ENCODE measurements around the gene ADSS1. TPM values are rescaled to one million over a fixed set of nuclear protein-coding genes. Genes with fewer than 3 reads are reported as not detected.
A peak's percentile ranks its signal among the peaks of the same experiment; 100 is the strongest.

The ADSS1 gene
- total and polyA plus RNA-seq, 2 experiments from 2014 or later, result 3.8 to 7.6 TPM

DNA sequence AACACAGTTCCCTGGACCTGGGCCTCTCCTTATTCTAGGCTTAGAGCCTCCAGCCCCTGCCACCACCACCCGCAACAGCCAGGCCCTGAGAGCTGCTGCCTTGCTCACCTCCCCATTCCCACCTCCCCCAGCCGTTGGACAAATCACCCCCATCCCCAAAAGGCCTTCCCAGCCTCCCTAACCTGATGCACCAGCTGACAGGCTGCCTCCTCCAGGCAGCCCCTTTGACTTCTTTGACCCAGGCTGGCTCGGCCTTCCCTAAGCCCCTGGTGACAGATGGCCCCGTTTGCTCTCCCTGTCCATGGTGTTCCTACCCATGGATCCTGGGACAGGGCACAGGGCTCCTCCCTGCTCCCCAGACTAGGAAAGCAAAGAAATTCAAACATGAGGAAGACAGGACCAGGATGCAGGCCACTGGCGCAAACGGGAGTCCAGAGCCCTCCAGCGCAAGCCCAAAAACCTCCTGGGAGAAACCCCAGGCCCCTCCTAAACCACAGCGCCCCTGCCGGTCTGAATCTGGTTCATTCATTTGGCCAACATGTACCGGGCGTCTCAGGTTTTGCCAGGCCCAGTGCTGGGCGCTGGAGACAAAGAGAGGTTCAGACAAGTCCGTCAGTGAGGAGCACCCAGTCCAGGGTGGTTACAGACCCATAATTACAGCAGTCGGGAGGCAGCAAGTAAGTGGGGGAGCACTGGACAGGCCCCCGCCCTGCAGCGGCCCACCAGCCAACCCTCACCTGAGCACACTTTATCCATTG lies 69.1 kb downstream of the ADSS1 start:
- H3K79me2 ChIP-seq, result peaks cover 69% of the 10 kb centered on the region
- no peak overlapping the region for H3K27ac ChIP-seq
- H3K9me2 ChIP-seq (replicated peaks; ENCODE audit: insufficient read depth), result no peaks in the 10 kb centered on the region
- TF ChIP-seq, protein P1, sequence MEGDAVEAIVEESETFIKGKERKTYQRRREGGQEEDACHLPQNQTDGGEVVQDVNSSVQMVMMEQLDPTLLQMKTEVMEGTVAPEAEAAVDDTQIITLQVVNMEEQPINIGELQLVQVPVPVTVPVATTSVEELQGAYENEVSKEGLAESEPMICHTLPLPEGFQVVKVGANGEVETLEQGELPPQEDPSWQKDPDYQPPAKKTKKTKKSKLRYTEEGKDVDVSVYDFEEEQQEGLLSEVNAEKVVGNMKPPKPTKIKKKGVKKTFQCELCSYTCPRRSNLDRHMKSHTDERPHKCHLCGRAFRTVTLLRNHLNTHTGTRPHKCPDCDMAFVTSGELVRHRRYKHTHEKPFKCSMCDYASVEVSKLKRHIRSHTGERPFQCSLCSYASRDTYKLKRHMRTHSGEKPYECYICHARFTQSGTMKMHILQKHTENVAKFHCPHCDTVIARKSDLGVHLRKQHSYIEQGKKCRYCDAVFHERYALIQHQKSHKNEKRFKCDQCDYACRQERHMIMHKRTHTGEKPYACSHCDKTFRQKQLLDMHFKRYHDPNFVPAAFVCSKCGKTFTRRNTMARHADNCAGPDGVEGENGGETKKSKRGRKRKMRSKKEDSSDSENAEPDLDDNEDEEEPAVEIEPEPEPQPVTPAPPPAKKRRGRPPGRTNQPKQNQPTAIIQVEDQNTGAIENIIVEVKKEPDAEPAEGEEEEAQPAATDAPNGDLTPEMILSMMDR (IDR thresholded peaks at IDR 0.05; ENCODE audit: poor library complexity), result no peak
- TF ChIP-seq EZH2phosphoT487 (IDR thresholded peaks at IDR 0.05; ENCODE audit: low read depth, severe bottlenecking, unreplicated experiment), result no peak
- TF ChIP-seq EZH2 (IDR thresholded peaks at IDR 0.05; ENCODE audit: borderline replicate concordance), result no peak
- peaks cover 35% of the 10 kb centered on the region for H3K4me1 ChIP-seq (ENCODE audit: insufficient read depth)
- H4K20me1 ChIP-seq (ENCODE audit: insufficient read depth, poor library complexity, severe bottlenecking), result peaks cover 62% of the 10 kb centered on the region
- H3K27me3 ChIP-seq, result no peaks in the 10 kb centered on the region
- peak overlapping the region; percentile 100 for H3K4me2 ChIP-seq
- H3K4me3 ChIP-seq, result no peak overlapping the region
- H3K9me3 ChIP-seq (ENCODE audit: low read depth), result no peaks in the 10 kb centered on the region
- H3K36me3 ChIP-seq (replicated peaks; ENCODE audit: insufficient read depth, low read depth), result no peaks in the 10 kb centered on the region
- DNase-seq (ENCODE audit: low spot score), result no peak
- no peak overlapping the region for H2AFZ ChIP-seq
- WGBS (ENCODE audit: low lambda C conversion rate, missing lambda C conversion rate), result 81% methylated on average over 16 of the region's 16 CpGs

DNA sequence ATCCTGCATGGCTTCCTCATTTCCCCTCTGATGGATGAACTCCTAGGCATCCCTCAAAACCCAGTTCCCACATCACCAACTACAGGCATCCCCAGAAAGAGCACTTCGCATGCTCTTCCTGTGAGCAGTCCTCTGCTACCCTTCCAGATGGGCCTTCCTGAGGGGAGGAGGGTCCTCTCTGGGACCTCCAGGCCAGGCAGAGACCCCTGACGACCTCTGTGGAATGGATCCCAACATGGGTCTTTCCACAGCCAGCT lies 69.6 kb downstream of the ADSS1 start:
- Histone ChIP-seq H4K20me1 (ENCODE audit: insufficient read depth, poor library complexity, severe bottlenecking) (peaks cover 57% of the 10 kb centered on the region), H3K9me3 (ENCODE audit: low read depth) (no peaks in the 10 kb centered on the region), H3K4me2 (peak overlapping the region; percentile 100), H3K27me3 (no peaks in the 10 kb centered on the region), H3K4me1 (ENCODE audit: insufficient read depth) (peaks cover 35% of the 10 kb centered on the region), H3K36me3 (replicated peaks; ENCODE audit: insufficient read depth, low read depth) (no peaks in the 10 kb centered on the region), H3K79me2 (peaks cover 64% of the 10 kb centered on the region), H3K9me2 (replicated peaks; ENCODE audit: insufficient read depth) (no peaks in the 10 kb centered on the region), H3K27ac (peak overlapping the region; percentile 23), H2AFZ (no peak overlapping the region), H3K4me3 (no peak overlapping the region)
- no peak for TF ChIP-seq EZH2 (IDR thresholded peaks at IDR 0.05; ENCODE audit: borderline replicate concordance)
- TF ChIP-seq, protein P1 (IDR thresholded peaks at IDR 0.05; ENCODE audit: poor library complexity), result no peak
- TF ChIP-seq EZH2phosphoT487 (IDR thresholded peaks at IDR 0.05; ENCODE audit: low read depth, severe bottlenecking, unreplicated experiment), result no peak
- DNase-seq (ENCODE audit: low spot score), result no peak
- 82% methylated on average over 2 of the region's 2 CpGs for WGBS (ENCODE audit: low lambda C conversion rate, missing lambda C conversion rate)

DNA sequence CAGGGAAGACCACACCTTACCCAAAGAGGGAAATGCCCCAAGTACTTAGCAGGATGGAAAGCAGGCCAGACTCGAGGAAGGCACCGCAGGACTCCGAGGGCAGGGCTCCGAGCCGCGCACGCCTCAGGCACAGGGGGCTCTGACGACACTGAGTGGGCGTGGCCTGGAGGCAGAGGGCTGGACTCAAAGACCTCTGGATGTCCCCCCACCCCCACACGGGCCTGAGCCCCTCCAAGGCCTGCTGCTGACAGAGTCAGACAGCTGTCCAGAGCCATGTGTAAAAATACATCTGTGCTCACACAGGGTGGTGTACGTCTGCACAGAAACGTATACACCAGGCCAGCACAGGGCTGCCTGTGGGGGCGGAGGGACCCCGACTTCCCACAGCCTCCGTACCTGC lies 70.1 kb downstream of the ADSS1 start:
- Histone ChIP-seq H4K20me1 (ENCODE audit: insufficient read depth, poor library complexity, severe bottlenecking) (peaks cover 53% of the 10 kb centered on the region), H3K4me3 (peak overlapping the region; percentile 39), H3K4me2 (peak overlapping the region; percentile 100), H3K27ac (peak overlapping the region; percentile 83), H3K9me2 (replicated peaks; ENCODE audit: insufficient read depth) (no peaks in the 10 kb centered on the region), H3K9me3 (ENCODE audit: low read depth) (no peaks in the 10 kb centered on the region), H2AFZ (no peak overlapping the region), H3K4me1 (ENCODE audit: insufficient read depth) (peaks cover 35% of the 10 kb centered on the region), H3K79me2 (peaks cover 60% of the 10 kb centered on the region), H3K27me3 (no peaks in the 10 kb centered on the region), H3K36me3 (replicated peaks; ENCODE audit: insufficient read depth, low read depth) (no peaks in the 10 kb centered on the region)
- peak; percentile 67 for DNase-seq (ENCODE audit: low spot score)
- 39% methylated on average over 15 of the region's 15 CpGs for WGBS (ENCODE audit: low lambda C conversion rate, missing lambda C conversion rate)
- TF ChIP-seq EZH2 (IDR thresholded peaks at IDR 0.05; ENCODE audit: borderline replicate concordance), result no peak

DNA sequence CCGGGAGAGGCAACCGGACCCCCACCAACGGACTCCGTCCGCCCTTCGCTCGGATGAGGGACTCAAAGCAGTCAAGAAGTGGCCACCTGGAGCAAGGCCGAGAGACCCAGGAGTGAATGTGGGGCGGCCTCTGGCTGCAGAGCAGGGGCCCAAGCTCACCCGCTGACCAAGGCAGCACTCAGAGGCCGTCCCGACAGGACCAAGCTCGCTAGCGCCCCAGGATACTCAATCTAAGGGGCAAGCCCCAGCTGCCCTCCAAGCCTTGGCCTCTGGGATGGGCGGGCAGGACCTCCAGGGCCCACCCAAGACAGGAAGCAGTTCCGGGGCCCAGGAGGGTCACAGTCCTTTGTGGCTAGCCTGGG lies 70.6 kb downstream of the ADSS1 start:
- H3K27me3 ChIP-seq, result no peaks in the 10 kb centered on the region
- TF ChIP-seq EZH2 (IDR thresholded peaks at IDR 0.05; ENCODE audit: borderline replicate concordance) (no peak), EZH2phosphoT487 (IDR thresholded peaks at IDR 0.05; ENCODE audit: low read depth, severe bottlenecking, unreplicated experiment) (no peak)
- TF ChIP-seq, protein P1 (IDR thresholded peaks at IDR 0.05; ENCODE audit: poor library complexity), result no peak
- H3K36me3 ChIP-seq (replicated peaks; ENCODE audit: insufficient read depth, low read depth), result no peaks in the 10 kb centered on the region
- H3K4me2 ChIP-seq, result peak overlapping the region; percentile 100
- H3K4me3 ChIP-seq, result peak overlapping the region; percentile 39
- H3K79me2 ChIP-seq, result peaks cover 55% of the 10 kb centered on the region
- WGBS (ENCODE audit: low lambda C conversion rate, missing lambda C conversion rate), result 8% methylated on average over 16 of the region's 16 CpGs
- no peak overlapping the region for H2AFZ ChIP-seq
- peaks cover 38% of the 10 kb centered on the region for H3K4me1 ChIP-seq (ENCODE audit: insufficient read depth)
- DNase-seq (ENCODE audit: low spot score), result peak; percentile 57
- H3K27ac ChIP-seq, result peak overlapping the region; percentile 83
- H4K20me1 ChIP-seq (ENCODE audit: insufficient read depth, poor library complexity, severe bottlenecking), result peaks cover 48% of the 10 kb centered on the region
- no peaks in the 10 kb centered on the region for H3K9me3 ChIP-seq (ENCODE audit: low read depth)
- no peaks in the 10 kb centered on the region for H3K9me2 ChIP-seq (replicated peaks; ENCODE audit: insufficient read depth)

Measured in hepatocyte (in vitro differentiated cells).